Measurements from ENCODE around the gene C21orf91. TPM values are rescaled to one million over a fixed set of nuclear protein-coding genes. Genes with fewer than 3 reads are reported as not detected.

C21orf91 gene
- 10 to 100 TPM; 14.3 to 25.7 (median 20.5) TPM for polyA plus RNA-seq (ENCODE audit: insufficient read depth in 1 of 5, insufficient read length in 5 of 5, low replicate concordance in 1 of 5)
- long read RNA-seq, donor 1, full-length matches to known transcripts, result 2 of 7 reads
- long read RNA-seq, donor 1, partial matches to known transcripts, result 5 of 7 reads
- long read RNA-seq, donor 1, other reads (novel, unspliced or antisense), result 0 of 7 reads
- long read RNA-seq, donor 2, full-length matches to known transcripts, result 5 of 11 reads
- long read RNA-seq, donor 2, partial matches to known transcripts, result 6 of 11 reads
- long read RNA-seq, donor 2, other reads (novel, unspliced or antisense), result 0 of 11 reads
- long read RNA-seq, donor 3, full-length matches to known transcripts, result 3 of 8 reads
- long read RNA-seq, donor 3, partial matches to known transcripts, result 5 of 8 reads
- long read RNA-seq, donor 3, other reads (novel, unspliced or antisense), result 0 of 8 reads
- long read RNA-seq, donor 4, full-length matches to known transcripts, result 2 of 2 reads
- long read RNA-seq, donor 4, partial matches to known transcripts, result 0 of 2 reads
- long read RNA-seq, donor 4, other reads (novel, unspliced or antisense), result 0 of 2 reads
- long read RNA-seq, donor 5, full-length matches to known transcripts, result 6 of 12 reads
- long read RNA-seq, donor 5, partial matches to known transcripts, result 6 of 12 reads
- long read RNA-seq, donor 5, other reads (novel, unspliced or antisense), result 0 of 12 reads
- long read RNA-seq, donor 6, full-length matches to known transcripts, result 5 of 20 reads
- long read RNA-seq, donor 6, partial matches to known transcripts, result 15 of 20 reads
- long read RNA-seq, donor 6, other reads (novel, unspliced or antisense), result 0 of 20 reads
- long read RNA-seq, donor 7, full-length matches to known transcripts, result 5 of 5 reads
- long read RNA-seq, donor 7, partial matches to known transcripts, result 0 of 5 reads
- long read RNA-seq, donor 7, other reads (novel, unspliced or antisense), result 0 of 5 reads
- long read RNA-seq, donor 8, full-length matches to known transcripts, result 1 of 1 reads
- long read RNA-seq, donor 8, partial matches to known transcripts, result 0 of 1 reads
- long read RNA-seq, donor 8, other reads (novel, unspliced or antisense), result 0 of 1 reads

DNA sequence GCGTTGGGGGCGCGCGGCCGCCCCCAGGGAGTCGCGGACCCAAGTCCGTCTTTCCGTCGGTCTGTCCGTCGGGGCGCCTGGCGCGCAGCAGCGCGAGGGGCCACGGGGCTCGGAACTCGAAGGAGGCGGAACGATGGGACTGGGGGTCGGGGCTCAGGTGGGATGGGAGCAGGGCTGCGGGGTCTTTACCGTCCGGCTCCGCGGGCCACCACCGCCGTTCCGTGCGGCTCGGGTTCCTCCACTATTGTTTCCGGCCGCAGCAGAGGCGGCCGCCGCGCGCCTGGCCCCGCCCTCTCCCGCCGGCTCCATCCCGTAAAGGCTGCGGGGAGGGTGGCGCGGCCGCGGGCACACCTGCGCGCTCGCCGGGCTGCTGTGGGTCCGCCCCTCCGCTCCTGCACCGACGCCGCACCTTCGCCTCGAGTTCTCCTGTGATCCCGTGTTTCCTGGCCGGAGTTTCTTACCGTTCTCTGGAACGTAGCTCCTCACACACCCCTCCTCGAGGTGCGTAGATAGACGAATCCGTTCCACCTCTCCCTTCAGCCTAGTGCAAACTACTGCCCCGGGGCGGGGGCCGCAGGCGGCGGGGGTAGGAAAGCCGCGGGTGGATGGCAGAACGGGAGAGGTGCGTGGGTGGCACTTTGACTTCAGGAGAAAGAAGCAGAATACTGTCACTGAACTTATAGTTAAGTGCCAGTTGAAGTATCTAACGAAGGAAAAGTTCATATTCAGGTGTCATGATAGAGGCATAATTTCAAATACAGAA, at the start of gene C21orf91:
Gene C21orf91 (minus strand): TSS at position 243 of the 763 bp plus-strand sequence. CDS start 1,038 bp downstream, outside the sequence.
- peak; percentile 91 to 92 for DNase-seq

DNA sequence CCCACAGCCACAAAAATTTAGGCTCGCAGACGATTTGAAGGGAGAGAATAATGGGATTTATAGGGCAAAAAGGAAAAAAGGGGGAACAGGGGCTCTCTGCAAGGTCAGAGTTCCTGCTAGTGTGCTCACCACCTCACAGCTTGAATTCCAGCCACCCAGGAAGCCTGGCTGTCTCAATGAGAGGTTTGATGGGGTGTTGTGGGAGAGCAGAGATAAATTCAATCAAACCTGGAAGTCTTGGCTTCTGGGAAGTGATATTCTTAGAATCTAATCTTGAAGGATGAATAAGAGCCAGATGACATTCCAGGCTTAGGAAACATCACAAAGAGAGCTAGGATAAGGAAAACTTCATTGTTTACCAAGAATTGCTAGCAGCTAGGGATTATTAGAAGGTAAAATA, 47.4 kb upstream of the C21orf91 start:
- DNase-seq, result no peak

DNA sequence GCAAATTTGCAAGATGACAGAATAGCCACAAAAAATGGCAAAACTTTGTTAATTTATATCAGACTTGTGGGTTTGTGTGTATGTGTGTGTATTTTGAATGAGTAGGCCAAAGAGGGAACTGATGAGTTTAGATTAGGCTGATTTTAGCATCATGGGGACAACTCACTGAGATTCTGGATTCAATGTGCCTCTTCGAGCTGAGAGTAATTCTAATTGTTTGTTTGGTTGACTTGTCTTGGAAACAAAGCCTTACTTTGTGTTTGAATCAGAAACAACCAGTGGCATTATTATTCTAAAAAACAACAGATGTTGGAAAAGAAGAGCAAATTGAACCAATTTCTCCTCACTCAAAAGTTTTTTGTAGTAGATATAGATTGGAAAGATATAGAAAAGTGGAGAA, 40.5 kb upstream of the C21orf91 start:
- DNase-seq, result no peak

DNA sequence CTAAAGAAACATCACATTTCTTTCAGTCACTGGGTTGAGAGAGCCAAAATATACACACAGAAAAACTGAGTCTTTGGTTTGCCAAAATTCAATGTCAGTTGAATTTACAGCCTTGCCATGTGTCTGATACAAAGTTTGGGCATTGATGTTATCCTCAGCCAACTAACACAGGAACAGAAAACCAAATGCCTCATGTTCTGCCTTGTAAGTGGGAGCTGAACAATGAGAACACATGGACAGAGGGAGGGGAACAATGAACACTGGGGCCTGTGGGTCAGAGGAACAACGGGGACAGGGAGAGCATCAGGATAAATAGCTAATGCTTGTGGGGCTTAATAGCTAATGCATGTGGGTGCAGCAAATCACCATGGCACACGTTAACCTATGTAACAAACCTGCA, 39.6 kb upstream of the C21orf91 start:
- DNase-seq, result no peak

- no peak for DNase-seq
These were observed 35.6 kb upstream of the C21orf91 start for GRCh38 chr21:17854745-17855144.

GRCh38 chr21:17853393-17854275, 34.5 kb upstream of the C21orf91 start:
- DNase-seq, result no peak

GRCh38 chr21:17848228-17848627, 29.1 kb upstream of the C21orf91 start:
- no peak for DNase-seq

DNA sequence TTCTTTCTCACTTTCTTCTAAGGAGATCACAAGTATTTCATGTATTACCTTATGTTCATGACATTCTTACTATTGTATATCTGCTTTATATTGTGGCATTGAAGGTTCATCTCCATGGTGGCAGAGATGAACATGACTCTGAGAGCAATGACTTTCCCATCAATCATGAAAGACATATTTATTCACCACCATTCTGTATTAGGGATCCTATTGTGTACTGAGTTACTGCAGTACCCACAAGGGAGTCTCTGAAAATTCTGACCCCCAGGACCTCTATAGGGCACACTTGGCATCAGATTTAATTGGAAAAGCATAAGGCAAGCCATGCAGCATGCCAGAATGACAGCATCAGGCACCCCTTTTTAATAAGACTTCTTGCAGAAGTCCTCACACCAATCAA, 21.9 kb upstream of the C21orf91 start:
- DNase-seq, result no peak

- DNase-seq, result no peak
These were observed 15.6 kb upstream of the C21orf91 start for GRCh38 chr21:17834639-17835354.

DNA sequence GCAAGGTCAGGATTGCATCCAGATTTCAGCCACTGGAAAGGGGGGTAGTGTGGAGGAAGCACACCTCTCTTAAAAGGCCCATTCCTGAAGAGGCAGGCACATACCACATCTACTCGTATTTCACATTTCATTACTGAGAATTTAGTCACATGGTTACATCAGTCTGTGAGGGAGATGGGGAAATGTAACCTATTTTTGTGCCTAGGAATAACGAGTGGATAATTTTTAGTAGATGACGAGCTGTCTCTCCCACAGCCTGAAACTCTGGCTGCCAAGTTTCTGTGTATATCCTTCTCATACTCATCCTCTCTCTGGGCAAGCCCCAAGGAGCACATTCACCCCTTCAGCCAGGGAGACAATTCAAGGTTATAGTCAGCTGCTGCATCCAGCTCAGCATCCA, 10.3 kb upstream of the C21orf91 start:
- no peak for DNase-seq

DNA sequence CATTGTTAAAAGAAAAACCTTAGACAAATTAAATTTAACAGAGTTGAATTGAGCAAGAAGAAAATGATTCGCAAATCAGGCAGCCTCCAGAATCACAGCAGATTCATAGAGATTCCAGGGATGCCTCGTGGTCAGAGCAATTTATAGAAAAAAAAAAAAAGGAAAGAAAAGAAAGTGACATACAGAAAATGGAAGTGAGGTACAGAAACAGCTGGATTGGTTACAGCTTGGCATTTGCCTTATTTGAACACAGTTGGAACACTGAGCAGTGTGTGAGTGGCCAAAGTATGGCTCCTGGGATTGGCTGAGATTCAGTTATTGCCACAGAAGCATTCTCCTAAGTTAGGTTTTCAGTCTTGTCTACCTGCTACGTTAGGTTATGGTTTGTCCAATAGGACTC, 9.1 kb upstream of the C21orf91 start:
- DNase-seq, result no peak

DNA sequence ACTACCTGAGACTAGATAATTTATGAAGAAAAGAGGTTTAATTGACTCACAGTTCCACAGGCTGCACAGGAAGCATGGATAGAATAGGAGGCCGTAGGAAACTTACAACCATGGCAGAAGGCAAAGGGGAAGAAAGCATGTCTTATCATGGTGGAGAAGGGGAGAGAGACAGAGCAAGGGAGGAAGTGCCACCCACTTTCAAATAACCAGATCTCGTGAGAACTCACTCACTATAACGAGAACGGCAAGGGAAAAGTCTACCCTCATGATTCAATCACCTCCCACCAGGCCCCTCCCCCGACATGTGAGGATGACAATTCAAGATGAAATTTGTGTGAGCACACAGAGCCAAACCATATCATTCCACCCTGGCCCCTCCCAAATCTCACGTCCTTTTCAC, 4.7 kb upstream of the C21orf91 start:
- DNase-seq, result no peak

GRCh38 chr21:17821121-17821520, 2.0 kb upstream of the C21orf91 start:
- DNase-seq, result no peak

GRCh38 chr21:17819877-17820229, 697 bp upstream of the C21orf91 start:
- DNase-seq, result no peak

DNA sequence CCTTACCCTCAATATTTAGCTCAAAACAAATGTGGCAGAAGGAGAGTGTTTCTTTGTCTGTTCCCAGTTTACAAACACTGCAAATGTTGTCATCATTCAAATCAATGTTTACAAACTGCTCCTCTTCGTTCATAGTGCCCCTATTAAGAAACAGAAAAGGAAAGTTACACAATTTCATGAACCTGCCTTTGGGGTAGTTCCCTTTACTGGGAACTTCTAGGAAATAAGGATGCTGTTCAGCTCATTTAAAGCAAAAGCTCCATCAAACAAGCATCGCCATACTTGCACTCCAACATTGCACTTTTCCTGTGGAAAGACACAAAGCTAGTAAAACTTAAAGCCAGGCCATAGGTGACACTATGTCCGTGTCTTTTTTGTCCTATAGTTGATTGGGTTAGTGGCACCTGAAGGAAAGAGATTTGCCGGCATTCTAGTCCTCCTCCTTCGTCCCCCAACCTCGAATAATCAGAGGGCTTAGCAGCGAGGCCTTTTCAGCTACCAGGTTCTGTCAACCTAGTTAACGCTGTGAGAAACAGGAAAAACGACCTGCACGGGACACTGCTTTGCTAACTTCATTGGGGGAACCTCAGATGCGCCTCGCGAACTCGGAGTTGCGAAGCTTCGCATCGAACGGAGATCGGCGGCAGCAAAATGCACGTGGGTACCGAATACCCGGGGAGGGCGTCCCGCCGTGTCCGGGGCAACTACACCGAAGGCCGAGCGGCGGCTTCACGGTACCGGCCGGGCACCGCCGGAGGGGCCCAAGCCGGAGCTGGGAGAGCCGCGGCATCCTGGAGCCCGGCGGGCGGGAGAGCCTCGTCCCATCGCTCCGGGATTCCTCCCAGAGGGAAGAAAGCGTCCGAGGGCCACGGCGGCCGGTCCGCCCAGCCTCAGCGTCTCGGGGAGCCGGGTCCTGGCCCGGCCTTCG, 706 bp downstream of the C21orf91 start:
- DNase-seq, result peak in 1 of 2 donors; percentile 47

- DNase-seq, result no peak
These were observed 5.8 kb downstream of the C21orf91 start for GRCh38 chr21:17813353-17813752.

GRCh38 chr21:17805966-17806365, 13.2 kb downstream of the C21orf91 start:
- no peak for DNase-seq

- DNase-seq, result no peak
These were observed 15.6 kb downstream of the C21orf91 start for GRCh38 chr21:17803536-17803935.

GRCh38 chr21:17802572-17802971, 16.6 kb downstream of the C21orf91 start:
- DNase-seq, result no peak

All from right lung (tissue), 10 donors.